Dermis microvascular lymphatic vessel endothelial cell (primary cell): ENCODE measurements around the gene PFDN6. TPM values are rescaled to one million over a fixed set of nuclear protein-coding genes. Genes with fewer than 3 reads are reported as not detected.

ENCODE experiments used
- DNase-seq, 2 donors: peaks; one replicate each; pipeline versions ENCODE4 v3.0.0 to v3.0.0-alpha.2; 2010; ENCODE audit warnings: low read depth in 2 of 2
- total RNA-seq: library from RNA; depleted of rRNA; stranded (reverse); fragments of >200 nt; gene quantifications from 2 replicates; pipeline ENCODE4 v1.2.1, GENCODE V29; 2014

The PFDN6 gene
- total RNA-seq, 1 donor from 2014 or later: 31.5 TPM

- no peak for DNase-seq
These were observed 6.4 kb downstream of the PFDN6 start for GRCh38 chr6:33295621-33296369.

GRCh38 chr6:33296797-33297405 is 7.5 kb downstream of the PFDN6 start:
- no peak for DNase-seq

DNA sequence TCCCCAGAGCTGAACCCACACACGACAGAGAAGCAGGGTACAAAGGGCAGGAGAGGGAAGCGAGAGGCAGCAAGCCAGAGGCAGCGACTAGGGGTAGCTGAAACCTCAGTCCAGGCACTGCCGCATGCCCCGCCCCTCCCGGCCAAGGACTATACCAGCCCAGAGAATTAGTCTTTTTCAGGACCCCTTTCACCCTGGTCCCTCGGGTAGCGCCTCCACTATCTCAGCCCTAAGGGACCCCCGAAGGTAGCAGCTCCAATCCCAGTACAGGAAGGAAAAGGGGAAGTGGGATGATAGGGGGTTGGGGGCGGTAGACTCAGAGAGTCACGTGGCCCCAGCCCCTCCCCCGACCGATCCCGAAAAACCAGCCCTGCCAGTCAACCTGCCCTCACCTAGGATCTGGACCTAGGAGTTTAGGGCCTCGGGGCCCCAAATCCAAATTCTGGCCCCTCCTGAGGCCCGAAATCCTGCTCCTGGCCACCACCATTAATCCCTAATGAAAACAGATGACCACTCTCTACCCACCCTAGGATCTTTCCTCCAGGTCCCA is 8.1 kb downstream of the PFDN6 start:
- no peak for DNase-seq

DNA sequence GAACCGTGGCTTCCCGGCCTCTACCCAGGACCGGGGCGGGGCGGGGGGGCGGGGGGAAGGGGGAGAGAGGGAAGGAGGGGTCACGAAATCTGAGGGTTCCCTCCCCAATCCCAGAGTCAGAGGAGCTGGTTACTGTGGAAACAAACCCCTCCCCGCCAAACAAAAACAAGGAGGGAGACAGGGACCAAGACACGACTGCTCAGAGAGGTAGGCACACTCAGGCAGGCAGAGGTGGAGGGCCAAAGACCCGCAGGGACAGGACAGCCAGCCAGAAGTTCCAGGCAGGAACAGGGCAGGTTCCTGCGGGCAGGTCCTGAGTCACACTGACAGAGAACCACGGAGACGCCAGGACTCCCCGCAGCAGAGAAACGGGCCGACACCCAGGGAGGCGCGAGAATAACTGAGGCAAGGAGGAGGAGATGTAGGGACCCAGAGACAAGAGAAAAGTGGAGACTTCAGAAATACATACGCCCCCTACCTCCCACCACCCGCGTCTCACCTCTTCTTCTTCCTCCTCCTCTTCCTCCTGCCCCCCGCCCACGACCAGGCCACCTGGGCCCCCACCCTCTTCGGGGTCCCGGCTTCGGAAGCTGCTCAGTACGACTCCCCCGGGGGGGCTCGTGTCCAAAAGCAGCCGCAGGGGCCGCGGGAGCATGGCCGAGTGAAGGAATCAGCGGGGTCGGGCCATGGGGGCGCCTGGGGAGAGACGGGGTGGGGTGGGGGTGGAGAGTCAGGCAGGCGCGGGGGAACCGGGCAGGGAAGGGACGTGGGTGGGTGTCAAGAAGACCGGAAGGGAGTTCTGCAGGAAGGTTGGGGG is 8.8 kb downstream of the PFDN6 start:
- DNase-seq: peak in 1 of 2 donors; percentile 63

GRCh38 chr6:33298773-33299236 is 9.4 kb downstream of the PFDN6 start, which contains the start of gene RGL2:
TSS of gene RGL2 (minus strand) at chr6:33298942. CDS start at chr6:33298610, 332 bp downstream.
- peak in 1 of 2 donors; percentile 70 for DNase-seq

GRCh38 chr6:33299237-33299944 is 10.0 kb downstream of the PFDN6 start:
- DNase-seq: peak; percentile 87 to 94

GRCh38 chr6:33301877-33302276 is 12.5 kb downstream of the PFDN6 start:
- DNase-seq: no peak

DNA sequence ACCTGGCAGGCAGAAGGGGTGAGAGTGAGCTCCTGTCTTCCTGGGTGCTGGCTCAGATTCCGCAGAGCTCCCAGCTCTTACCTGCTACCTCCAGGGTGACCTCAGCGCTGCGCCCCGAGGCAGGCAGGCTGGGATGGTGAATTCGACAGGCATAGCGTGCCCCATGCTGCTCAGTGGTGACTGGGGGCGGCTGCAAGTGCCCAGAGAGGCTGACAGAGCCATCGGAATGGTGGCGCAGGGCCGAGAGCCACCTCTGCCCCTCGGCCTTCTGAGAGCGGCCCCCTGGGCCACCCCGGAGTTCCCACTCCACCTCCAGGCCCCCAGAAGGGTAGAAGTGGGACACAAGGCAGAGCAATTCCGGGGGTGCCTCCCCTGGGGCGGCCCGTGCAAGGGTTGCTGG is 14.8 kb downstream of the PFDN6 start:
- no peak for DNase-seq

DNA sequence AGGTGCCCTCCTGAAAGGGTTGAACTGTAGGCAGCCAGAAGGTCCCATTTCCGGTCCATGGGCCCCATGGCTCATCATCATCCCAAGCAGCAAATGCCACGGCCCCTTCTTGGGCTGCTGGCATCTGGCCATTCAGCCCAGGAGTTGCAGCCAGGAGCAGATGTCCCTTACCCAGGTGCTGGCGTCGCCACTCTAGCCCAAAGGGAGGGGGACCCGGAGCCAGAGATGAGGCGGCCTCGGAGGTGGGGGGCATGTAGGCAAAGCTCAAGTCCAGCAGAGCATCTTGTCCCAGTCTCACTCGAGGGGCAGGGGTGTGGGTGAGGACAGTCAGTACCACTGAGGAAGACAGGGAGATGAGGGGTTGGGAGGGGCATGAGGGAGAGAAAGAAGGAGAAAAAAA is 15.7 kb downstream of the PFDN6 start:
- no peak for DNase-seq

DNA sequence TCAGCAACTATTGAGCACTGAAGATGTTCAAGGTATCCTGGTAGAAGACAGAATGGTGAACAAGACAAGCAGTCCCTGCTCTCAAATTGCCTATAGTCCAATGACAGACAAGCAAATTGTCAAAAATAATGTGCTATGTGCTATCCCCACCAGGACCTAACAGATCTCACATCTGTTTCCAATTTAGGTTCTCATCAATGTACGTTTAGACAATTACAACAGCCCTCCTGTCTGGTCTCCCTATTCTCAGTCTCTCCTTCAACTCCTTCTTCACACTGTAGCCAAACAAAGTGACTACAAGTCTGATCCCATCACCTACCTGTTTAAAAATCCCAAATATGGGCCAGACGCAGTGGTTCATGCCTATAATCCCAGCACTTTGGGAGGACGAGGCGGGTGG is 17.0 kb downstream of the PFDN6 start:
- DNase-seq: no peak

DNA sequence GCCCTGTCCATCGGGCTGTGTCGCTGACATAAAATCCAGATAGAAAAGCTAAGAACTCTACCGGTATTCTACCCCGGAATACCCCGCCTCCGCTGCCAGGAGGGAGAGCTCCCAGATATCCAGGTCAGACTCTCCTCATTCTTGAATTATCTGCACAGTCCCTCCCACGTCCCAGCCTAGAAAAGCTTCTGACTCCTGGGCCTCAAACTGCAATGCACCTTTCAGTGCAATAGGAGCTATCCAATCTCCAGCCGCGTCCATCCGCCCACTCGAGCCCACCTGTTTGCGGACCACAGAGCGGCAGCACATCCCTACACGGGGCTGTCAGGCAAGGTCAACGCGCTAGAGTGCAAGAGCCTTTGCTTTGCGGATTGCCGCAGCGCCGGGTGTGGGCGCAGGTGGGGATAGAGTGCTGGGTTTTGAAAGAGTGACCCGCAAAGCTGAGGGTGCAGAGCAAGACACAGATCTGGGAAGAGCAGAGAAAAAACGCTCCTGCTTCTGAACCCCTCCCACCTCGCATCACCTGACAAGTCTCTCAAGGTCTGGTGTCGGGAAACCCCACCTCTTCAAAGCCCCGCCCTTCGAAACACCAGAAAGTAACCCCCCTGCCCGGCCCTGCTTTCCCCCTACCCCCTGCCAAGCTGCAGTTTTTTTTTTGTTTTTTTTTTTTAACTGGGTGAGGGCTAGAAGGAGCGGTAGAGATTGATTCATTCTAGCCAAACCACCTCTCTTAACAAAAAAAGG is 23.1 kb downstream of the PFDN6 start:
- DNase-seq: peak in 1 of 2 donors; percentile 82

GRCh38 chr6:33313105-33313708 is 23.8 kb downstream of the PFDN6 start:
- DNase-seq: peak in 1 of 2 donors; percentile 39

DNA sequence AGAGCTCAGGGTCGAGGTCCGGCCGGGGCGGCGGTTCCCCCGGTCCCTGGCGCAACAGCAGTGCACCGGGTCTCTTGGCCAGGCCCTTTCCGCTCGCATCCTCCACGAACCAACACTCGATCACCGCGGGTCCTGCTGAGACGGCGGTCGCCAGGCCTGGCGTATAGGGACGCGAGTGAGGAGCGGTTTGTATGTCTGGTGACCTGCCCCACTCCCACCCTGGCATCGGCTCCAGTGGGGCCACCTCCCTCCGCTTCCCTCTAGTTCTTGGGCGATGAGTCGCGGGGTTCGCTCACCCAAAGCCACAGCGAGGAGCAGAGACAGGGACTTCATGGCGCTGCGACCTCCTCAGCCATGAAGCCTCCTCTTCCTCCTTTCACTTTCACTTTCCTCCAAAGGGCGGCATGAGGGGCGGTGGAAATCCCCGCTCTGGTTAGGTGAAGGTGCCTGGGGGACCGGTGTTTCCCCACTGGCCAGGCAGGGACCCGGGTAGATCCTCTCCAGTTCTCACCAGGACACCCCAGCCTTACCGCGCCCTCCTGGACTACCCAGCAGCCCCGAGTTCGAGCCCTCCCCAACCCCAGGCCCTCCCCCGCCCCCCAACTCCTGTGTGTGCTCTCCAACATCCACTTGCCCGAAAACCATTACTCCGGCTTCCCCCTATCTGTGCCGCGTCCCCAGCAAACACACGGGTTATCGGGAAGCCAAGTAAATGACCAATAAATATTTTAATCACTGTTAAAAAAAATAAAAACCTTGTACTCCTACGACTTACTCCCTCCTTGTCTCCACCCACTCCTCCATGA is 24.5 kb downstream of the PFDN6 start, which contains the start of gene TAPBP:
TSS of gene TAPBP (minus strand) at position 370 of the 806 bp plus-strand sequence. CDS start at position 333, 37 bp downstream.
- DNase-seq: peak; percentile 49 to 78

DNA sequence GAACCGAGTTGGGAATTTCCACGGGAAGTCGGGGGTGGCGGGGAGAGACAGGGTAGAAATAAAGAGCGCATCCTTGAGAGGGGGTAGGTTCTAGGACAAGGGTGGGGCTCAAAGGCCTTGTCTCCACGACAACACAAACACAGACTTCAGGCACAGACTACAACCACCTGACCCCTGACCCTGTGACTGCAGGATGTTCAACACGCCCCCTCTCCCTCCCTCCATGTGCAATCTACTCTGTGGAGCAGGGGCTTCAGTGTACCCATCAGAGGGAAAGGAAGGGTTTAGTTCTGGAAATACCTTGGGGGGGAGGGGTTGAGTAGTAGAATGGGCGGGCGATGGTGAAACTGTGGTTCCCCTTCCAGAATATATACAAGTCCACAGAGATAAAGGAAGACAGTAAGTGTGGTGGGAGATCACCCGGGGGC is 25.1 kb downstream of the PFDN6 start:
- peak; percentile 76 to 92 for DNase-seq

DNA sequence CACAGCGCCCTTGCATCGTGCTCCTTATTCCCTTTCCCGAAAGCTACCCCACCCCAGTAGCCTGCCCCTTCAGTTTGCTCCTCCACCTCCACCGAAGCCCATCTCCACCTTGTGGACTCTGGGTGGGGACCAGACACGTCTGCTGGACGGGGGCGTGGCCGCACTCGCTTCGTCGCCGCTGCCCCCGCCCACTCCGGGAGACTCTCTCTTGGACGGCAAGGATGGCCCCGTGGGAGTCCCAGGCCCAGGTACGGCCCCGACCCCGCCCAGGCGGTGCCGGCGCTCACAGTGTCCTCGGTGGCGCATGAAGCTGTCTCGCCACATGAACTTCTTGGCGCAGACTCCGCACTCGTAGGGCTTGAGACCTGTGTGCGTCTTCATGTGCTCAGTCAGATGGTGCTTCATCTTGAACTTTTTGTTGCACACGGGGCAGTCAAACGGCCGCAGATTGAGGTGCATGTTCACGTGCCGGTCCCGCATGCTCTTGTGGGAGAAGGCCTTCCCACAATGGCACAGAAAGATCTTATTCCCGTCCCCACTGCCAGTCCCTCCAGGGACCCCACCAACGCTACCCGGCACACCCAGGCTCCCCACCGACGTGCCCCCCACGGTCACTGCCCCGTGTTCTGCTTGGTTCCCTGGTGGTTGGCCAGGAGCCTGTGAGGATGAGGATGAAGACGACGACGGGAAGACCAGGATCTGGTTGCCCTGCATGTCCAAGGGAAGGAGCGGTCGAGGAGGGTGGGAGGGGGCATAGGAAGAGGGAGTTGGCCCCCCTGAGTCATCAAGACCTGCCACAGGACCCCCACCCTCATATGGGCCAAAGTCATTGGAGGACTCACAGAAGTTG is 25.8 kb downstream of the PFDN6 start:
- peak in 1 of 2 donors; percentile 30 for DNase-seq

DNA sequence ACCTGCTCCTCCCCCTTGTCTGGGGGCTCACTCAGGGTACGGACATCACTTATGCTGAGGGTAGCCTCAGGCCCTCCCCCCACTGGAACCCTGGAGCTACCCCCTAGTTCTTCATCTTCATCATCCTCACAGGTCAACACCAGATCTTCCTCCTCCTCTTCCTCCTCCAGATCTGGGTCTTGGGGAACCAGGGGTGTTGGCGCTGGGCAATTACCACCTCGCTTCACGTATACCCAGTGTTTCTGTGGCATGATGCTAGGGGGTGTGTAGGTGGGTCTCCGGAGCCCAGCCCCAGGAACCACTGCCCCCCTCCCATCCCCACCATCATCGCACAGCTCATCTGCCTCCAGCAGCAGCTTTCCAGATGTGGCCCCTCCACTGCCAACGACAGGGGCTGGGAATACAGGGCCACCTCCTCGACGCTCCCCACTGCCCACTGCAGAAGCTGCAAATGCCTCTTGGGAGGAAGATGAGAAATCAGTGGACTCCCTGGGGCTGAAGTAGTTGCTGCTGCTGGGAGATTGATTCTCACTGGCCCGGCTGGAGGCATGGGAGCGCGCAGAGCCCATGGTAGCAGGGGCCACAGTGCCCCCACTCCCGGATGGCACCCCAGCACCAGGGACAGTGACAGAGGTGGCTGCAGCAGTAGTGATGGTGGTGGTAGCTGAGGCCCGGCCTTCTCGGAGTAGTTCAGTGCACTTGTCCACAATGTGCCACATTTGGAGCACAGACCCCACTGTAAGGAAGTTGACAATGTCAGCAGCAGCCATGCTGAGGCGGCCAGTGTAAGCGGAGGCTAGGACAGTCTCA is 26.6 kb downstream of the PFDN6 start:
- DNase-seq: no peak
